Dedifferentiated amniotic fluid mesenchymal stem cell (primary cell): Measurements from ENCODE around the gene PCDHGB7.
A peak's percentile ranks its signal among the peaks of the same experiment; 100 is the strongest.
"Not testable (repeated sequence)": the region's sequence is repeated elsewhere in the genome, so short reads cannot be mapped to it uniquely, and the experiment has no call there.

ENCODE experiments used
- DNase-seq: peaks from one replicate; pipeline ENCODE4 v3.0.0-alpha.2; 2016; ENCODE audit errors: extremely low spot score

PCDHGB7 gene

GRCh38 chr5:141430332-141431113 lies 13.0 kb downstream of the PCDHGB7 start, which contains the start of gene PCDHGA12:
TSS of gene PCDHGA12 (plus strand) at chr5:141430507. CDS start at chr5:141430760, 253 bp downstream.
- DNase-seq: no peak

DNA sequence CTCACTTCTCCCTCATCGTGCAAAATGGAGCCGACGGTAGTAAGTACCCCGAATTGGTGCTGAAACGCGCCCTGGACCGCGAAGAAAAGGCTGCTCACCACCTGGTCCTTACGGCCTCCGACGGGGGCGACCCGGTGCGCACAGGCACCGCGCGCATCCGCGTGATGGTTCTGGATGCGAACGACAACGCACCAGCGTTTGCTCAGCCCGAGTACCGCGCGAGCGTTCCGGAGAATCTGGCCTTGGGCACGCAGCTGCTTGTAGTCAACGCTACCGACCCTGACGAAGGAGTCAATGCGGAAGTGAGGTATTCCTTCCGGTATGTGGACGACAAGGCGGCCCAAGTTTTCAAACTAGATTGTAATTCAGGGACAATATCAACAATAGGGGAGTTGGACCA lies 13.8 kb downstream of the PCDHGB7 start:
- DNase-seq: no peak

GRCh38 chr5:141432308-141432707 lies 14.8 kb downstream of the PCDHGB7 start:
- DNase-seq: not testable (repeated sequence)

DNA sequence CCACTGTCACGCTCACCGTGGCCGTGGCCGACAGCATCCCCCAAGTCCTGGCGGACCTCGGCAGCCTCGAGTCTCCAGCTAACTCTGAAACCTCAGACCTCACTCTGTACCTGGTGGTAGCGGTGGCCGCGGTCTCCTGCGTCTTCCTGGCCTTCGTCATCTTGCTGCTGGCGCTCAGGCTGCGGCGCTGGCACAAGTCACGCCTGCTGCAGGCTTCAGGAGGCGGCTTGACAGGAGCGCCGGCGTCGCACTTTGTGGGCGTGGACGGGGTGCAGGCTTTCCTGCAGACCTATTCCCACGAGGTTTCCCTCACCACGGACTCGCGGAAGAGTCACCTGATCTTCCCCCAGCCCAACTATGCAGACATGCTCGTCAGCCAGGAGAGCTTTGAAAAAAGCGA lies 15.2 kb downstream of the PCDHGB7 start:
- DNase-seq: not testable (repeated sequence)

GRCh38 chr5:141434006-141434405 lies 16.5 kb downstream of the PCDHGB7 start:
- no peak for DNase-seq

DNA sequence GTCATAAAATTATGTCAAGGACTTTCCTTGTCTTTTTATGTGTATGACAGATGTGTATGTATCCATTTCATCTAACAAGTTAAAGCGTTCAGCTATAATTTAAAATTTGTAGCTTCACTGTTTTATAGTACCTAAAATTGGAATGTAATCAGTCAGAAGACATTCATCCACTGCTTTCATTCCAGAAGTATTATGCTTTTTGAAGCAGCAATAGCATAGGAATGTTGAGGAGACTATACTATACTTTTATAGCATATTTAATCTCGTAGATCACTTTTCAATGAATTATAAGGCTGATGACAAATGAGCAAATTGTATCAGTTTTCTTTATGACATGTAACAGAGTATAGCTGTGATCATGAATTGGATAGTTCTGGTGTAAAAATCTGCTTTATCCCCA lies 19.7 kb downstream of the PCDHGB7 start:
- DNase-seq: no peak

DNA sequence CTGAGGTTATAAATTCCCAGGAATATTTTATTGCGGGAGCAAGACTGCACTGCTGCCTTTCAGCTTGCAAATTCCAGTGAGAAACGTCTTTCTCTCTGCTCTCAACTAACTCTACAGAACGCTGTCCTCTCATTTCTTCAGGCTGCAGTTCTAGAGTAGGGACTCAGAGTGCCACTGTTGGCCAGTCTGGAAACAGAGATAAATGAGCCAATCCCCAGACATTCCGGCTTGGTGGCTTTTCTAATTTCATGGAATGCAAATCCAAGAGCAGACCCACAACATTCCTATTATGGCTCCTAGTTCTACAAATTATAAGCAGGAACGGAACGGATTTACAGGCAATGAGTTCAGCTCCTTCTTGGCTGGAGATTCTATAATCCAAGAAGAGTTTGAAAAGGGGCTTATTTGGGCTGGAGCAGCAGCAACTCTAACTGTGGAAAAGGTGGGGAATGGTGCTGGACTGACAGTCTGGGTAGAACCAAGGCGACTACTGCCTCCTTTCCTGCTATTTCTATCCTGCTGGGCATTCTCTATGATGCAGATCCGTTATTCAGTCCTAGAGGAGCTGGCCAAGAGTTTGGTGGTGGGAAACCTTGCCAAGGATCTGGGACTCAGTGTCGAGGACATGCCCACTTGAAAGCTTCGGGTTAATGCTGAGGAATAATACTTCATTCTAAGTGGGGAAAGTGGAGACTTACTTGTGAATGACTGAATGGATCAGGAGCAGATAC lies 22.1 kb downstream of the PCDHGB7 start:
- no peak for DNase-seq

- peak; percentile 4 for DNase-seq
Measured at GRCh38 chr5:141440341-141440740, 22.9 kb downstream of the PCDHGB7 start.

DNA sequence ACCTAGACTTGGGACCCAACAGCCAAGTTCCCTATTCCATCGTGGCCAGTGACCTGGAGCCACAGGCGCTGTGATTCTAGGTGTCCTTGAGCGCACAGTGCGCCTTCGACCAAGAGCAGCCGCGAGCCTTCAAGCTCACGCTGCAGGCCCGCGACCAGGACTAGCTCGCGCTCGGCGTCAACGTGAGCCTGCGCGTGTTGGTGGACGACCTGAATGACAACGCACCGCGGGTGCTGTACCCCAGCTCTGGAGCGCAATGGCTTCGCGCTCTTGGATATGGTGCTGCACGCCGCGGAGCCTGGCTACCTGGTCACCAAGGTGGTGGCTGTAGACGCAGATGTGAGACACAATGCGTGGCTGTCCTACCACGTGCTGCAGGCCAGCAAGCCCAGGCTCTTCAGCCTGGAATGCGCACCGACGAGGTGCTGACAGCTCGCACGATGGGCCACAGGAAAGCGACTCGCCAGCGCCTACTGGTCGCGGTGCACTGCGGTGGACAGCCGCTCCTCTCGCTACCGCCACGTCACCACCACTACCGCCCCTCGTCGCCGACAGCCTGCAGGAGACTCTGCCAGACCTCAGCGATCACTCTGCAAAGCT lies 24.2 kb downstream of the PCDHGB7 start:
- DNase-seq: no peak

DNA sequence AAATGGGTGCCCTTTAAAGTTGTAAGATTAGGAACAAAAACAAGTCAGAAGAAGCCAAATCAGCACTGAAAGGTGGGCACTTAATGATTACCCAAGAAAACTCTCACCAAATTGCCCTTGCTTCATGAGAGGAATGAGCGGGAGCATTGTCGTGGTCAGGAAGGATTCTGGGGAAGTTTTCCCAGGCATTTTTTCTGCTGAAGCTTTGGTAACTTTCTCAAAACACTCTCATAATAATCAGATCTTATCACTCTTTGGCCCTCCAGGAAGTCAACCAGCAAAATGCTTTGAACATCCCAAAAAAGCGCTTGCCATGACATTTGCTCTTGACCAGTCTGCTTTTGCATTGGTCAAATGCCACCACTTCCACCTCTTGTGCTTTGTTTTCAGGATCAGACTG lies 47.9 kb downstream of the PCDHGB7 start:
- peak; percentile 14 for DNase-seq
